Fibroblast of skin of scalp (primary cell): ENCODE data around the gene CDKN1A. TPM values are rescaled to one million over a fixed set of nuclear protein-coding genes. Genes with fewer than 3 reads are reported as not detected.
A peak's percentile ranks its signal among the peaks of the same experiment; 100 is the strongest.
"Not testable (repeated sequence)": the region's sequence is repeated elsewhere in the genome, so short reads cannot be mapped to it uniquely, and the experiment has no call there.

ENCODE experiments used
- DNase-seq: peaks from one replicate; pipeline ENCODE4 v3.0.0-alpha.2; 2013
- polyA plus RNA-seq, 2 experiments: library from polyadenylated mRNA; unstranded; fragments of 120-200 nt; gene quantifications; one replicate each; pipeline ENCODE4 v1.2.1, GENCODE V29; 2013; ENCODE audit not compliant: insufficient read length in 2 of 2

Gene CDKN1A
- polyA plus RNA-seq (2013, experiment 1 of 2; ENCODE audit: insufficient read length): 201 TPM
- 199 TPM for polyA plus RNA-seq (2013, experiment 2 of 2; ENCODE audit: insufficient read length)

DNA sequence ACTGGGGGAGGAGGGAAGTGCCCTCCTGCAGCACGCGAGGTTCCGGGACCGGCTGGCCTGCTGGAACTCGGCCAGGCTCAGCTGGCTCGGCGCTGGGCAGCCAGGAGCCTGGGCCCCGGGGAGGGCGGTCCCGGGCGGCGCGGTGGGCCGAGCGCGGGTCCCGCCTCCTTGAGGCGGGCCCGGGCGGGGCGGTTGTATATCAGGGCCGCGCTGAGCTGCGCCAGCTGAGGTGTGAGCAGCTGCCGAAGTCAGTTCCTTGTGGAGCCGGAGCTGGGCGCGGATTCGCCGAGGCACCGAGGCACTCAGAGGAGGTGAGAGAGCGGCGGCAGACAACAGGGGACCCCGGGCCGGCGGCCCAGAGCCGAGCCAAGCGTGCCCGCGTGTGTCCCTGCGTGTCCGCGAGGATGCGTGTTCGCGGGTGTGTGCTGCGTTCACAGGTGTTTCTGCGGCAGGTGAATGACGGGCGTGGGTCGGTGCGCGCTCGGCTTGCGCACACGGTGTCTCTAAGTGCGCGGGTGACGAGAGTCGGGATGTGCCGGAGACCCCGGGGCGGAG lies at the start of gene CDKN1A:
Gene CDKN1A, plus strand, starts transcription at position 227 of the 555 bp plus-strand sequence. CDS start 5,388 bp downstream, outside the sequence.
- DNase-seq: peak; percentile 91

DNA sequence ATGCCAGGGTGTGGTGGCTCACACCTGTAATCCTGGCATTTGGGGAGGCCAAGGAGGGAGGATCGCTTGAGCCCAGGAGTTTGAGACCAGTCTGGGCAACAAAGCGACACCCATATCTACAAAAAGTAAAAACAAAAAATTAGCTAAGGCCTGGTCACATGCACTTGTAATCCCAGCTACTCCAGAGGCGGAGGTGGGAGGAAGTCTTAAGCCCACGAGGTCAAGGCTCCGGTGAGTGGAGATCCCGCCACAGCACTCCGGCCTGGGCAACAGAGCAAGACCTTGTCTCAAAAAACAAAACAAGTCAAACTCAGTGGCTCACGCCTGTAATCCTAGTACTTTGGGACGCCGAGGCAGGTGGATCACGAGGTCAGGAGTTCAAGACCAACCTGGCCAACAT lies 48.7 kb upstream of the CDKN1A start:
- DNase-seq: no peak

DNA sequence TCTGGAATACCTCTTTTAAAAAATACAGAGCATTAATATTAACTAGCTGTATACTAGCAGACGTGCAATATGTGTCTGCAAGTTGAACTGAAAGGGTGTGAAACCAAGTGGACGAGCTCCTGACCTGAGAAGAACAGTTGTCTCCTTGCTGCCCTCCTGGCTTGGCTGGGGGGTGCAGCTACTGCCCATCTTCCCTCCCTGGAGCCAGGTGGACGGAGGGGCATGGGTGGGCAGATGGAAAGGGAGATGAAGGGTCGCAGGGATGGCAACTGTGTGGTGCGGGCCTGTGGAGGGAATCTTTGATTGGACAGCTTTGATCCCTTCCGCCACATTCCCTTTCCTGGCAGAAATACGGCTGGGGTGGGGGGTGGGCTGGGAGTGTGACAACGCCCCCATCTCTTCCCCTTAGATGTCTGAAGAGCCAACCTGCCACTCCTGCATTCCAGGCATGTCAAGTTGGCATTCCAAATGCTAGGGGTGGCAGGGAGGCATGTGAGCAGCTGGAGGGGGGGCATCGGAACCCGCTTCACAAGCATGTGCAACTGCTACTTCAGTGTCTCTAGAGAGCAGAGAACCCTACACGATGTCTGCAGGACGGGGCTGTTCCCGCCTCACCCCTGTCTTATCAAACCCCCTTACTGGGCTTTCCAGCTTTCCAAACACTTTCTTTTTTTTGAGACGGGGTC lies 47.0 kb upstream of the CDKN1A start:
- DNase-seq: no peak

DNA sequence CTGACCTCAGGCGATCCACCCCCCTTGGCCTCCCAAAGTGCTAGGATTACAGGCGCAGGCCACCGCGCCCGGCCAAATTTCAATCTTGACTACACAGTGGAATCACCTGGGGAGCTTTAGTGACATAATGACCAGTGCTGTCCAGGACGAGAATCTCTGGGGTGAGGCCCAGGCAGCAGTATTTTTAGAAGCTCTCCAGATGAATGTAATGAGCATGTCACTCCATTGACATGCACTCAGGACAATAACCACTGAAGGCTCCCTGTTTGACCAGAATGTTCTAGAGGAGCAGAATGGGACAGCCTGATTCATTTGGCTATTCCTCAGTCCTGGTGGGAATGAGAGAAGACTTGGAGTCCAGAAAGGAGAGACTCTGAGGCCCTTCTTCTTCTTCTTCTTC lies 45.1 kb upstream of the CDKN1A start:
- DNase-seq: no peak

DNA sequence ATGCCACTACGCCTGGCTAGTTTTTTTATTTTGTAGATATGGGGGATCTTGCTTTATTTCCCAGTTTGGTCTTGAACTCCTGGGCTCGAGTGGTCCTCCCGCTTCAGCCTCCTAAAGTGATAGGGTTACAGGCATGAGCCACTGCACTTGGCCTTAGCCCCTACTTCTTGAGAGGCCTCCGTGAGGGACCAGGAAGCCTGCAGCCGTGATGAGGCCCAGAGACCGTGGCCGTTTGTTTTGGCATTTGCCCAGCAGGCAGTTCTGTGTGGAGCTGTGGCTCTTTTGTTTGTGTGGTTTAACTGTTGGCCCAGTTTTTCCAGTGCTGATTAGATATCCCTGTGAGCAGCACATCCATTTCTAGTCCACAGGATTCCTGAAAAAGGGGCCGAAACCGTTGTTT lies 44.6 kb upstream of the CDKN1A start:
- DNase-seq: peak; percentile 86

DNA sequence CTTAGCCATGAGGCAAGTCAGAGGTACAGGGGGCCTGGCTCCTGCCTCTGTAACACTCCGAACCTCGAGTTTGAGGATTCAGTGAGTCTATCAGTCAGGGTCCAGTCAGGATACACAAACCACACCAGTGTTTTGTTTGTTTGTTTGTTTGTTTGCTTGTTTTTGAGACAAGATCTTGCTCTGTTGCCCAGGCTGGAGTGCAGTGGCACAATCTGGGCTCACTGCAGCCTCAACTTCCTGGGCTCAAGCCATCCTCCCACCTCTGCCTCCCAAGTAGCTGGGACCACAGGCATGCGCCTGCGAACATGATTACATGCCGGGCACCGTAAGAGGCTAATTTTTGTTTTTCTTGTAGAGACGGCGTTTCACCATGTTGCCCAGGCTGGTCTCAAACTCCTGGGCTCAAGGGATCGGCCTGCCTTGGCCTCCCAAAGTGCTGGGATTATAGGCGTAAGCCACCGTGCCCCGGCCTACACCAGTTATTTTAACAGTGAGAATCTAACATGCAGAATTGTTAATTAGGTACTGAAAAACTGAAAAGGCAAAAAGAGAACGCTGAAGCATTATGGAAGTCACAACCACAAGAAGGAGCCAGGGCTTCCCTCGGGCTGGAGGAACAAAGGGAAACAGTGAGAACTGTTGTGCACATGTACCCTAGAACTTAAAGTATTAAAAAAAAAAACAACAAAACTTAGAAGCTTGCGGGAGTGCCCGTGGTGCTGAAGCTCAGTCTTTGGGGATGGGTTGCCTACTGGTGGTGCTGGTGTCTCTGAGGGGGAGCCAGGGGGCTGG lies 44.0 kb upstream of the CDKN1A start:
- no peak for DNase-seq

DNA sequence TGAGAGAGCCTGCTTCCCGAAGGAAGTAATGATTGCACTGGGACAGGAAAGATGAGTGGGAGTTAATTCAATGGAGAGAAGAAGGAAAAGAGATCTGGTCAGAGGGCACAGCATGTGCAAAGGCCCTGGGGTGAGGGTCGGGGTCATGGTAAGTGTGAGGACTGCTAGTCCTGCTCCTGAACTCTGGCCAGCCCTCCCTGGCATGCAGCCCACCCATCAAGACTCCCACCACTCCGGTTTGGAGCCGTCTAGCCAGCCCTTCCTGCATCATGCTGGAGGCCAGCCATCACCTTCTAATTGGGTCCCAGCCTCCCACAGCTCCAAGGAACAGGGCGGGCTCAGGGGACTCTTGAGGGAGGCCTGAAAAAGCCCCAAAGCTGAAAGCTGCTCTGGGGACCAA lies 42.2 kb upstream of the CDKN1A start:
- no peak for DNase-seq

DNA sequence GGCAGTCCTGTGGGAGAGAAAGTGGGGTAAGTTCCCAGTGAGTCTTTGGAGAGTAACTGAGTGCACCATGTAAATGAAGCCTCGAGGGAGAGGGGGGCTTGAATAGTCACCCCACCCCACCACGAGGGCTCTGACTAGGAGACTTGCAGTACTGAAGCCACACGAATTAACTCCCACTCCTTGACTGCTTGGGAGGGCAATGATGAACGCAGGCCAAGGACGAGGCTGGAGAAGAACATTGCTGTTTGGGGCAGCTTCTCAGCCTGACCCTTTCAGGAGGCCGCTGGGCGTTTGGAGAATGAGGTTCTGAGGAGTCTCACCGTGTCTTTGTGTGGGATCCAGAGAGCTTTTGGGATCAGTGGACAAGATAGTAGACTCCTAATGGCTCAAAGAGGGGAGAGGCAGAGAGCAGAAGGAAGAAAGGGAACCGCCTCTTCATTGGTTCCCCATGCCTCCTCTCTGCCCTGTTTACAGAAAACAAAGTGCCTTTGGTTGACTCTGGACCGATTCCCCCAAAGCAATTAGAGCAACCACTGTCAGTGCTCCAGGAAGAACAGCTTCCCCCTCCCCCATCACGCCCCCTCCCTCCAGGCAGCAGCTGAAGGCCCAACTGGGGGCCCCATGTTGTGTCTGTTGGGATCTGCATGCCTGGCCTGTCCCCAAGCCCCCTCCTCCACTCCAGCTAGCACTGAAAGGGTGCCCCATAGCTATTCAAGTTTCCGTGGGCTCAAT lies 41.7 kb upstream of the CDKN1A start:
- no peak for DNase-seq

DNA sequence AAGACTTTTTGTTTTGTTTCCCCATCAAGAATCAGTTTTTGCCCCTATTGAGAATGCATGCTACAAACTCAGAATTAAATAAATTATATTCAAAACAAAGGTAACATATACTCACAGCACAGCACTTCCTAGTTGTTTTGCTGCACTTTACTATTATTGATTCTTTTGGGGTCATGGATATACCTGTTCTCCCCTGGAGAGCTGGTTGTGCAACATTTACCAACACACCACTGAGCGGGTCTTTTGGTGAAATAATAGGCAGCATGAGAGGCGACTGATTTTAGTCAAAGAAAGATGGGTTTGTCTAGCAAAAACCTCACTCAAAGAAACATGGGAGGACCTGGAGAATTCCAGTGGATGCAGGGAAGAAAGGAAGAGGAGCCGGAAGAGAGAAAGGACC lies 39.9 kb upstream of the CDKN1A start:
- DNase-seq: no peak

DNA sequence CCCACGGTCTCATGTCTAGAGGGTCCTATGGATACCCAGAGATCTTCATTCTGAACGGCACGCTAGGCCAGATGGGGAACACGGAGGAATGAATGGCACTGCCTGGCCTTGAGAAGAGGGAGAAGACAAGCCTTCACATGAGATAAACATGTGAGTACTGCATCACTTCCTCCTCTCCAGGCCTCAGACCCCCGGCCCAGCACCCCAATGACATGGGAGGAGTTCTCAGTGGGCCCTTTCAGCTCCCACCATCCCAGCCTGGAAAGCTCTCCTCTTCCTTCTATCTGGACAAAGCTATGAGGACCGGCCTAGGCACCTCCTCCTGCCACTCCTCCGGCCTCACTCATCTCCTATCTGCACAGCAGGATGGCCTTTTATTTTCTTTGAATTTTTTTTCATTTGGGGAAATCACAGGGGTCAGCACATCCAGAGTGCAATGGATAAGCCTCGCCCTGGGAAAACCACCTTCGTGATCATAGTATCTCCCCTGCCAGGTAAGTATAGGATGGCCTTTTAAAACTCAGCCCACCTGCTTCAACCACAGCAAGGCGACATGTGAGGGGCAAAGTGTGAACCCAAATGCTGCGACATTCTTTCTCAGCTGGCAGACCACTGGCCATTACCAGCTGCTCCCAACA lies 39.2 kb upstream of the CDKN1A start:
- no peak for DNase-seq

DNA sequence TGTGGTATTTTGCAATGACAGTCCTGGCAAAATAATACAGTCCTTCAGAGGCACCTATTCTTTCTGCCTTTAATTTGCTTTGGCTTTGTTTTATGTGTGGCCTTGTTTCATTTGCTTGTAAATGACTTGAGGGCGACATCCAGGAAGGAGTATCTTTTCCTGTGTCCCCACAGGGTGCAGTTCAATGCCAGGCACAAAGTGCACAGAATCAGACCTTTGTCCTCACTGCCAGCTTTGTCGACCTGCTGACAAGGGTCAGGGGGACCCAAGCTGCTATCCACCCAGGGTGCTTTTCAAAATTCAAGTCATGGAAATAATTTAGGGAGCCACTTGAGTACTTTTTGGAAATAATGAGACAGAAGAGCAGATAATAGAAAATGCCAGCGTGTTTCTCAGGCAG lies 37.0 kb upstream of the CDKN1A start:
- DNase-seq: no peak

DNA sequence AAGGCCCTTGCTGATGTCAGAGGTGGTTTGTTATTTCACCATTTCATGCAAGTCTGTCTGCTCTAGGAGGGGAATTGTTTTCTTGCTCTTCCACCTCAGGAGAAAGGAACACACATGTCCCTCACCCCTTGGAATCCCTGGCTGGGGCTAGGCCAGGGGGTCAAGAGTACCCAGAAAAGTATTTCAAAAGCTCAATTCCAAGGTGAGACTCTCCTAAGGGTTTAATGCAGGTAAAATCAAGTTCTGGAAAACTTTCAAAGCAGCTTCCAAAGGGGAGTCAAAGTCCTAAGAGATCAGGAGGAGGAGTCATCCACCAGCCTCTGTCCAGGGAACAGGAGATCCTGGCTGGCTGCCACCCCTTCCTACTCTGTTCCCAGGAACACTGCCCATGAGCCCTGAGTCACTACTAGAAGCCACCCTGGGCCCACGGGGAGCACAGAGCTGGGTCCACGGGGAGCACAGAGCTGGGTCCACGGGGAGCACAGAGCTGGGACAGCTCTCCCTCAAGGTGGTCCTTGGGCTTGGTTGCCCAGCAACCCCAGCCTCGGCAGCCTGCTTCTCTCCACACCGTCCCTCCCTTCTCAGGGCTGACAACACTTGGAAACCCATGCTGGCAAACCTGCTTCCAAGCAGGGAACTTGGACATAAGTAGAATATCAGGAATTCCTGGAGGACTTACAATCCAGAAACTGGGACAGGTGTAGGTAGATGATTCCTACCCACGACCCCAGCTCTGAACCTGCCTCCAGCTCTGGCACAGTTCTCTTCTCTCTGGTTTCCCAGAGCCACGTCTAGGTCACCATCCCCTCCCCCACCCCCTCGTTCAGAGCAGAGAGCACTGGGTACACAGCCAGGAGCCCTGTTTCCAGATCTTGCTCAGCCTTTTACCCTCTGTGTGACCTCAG lies 35.3 kb upstream of the CDKN1A start:
- DNase-seq: peak; percentile 82

DNA sequence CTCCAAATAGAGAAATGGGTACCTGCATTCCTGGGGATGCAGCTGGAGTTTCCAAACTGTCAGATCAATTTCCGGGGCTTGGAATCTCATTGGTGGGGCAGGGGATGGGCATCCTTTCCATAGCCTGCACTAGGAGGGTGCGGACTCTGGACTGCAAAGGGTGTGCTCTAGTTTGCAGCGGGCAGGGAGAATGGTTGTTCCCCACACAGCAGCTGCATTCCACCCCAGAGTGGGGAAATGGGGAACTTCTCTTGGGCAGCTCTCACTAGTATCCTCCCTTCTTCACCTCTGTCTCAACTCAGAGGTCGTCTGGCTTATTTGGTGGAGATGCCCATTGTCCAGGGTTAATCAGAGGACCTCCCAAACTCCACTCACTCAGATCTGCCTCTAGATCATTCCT lies 34.5 kb upstream of the CDKN1A start:
- DNase-seq: no peak

DNA sequence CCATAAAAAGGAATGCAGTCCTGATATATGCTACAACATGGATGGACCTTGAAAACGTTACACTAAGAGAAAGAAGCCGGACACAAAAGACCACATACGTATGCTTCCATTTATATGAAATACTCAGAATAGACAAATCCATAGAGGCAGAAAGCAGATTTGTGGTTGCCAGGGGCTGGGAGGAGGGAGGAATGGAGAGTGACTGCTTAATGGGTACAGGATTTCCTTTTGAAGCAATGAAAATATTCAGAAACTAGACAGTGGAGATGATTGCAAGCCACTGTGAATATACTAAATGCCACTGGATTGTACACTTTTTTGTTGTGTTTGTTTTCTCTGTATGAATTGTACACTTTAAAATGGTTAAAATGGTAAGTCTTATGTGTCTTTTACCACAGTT lies 29.4 kb upstream of the CDKN1A start:
- DNase-seq: no peak

DNA sequence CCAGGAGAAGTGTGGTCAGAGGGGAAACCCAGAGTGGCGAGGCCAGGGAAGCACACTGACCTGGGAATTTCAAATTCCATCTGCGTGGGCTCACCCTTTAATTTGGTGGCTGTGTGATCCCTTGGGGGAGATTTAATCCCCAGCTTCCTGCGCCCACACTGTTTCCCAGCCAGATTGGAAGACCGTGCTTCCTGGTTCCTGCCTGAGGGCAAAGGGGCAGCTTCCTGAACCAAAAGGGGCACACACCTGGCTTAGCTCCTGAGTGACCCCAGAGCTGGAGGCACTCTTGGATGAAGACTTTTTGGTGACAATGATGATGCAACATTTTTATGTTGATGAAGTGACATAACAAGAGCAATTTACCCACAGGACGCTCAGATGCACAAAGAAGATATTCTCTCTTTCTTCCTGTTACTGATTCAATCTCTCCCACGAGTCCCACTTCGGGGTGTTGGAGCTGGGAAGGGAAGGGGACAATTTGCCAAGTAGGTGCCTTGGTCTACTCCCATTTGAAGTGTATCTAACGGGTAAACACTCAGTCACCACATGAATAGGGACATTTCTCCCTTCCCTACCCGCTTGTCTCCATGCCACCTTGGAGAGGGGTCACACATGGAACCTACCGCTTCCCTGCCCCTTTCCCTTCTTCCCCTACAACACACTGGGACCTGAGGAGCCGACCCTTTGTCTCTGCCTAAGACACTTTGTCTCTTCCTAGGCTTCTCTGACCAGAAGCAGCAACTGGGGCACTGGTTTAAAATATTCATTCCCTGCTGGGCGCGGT lies 28.6 kb upstream of the CDKN1A start:
- DNase-seq: no peak

DNA sequence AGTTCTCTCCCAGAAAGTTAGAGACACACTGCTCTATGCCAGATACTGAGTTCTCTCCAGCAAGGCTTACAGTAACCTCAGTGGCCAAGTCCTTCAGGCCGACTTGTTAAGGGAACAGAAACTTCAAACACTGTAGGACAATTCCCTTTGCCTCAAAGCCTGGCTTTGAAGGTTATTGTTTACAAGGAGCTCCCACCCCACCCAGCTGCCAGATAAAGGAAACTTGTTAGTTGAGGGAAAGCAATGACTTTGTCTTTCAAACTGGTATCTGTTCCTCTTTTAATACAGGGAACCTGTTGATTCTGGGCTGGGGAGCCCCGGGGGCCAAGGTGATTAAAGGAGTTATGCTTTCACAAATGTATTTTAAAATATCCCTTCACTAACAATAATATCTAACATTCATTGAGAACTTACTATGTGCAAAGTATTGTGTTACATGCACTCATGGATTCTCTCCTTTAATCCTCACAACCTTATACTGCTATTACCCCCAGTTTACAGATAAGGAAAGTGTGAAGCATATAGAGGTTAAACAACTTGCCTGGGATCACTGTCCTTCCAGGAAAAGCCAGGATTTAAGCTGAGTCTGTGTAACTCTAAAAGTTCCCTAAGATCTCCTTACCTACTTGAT lies 27.6 kb upstream of the CDKN1A start:
- DNase-seq: no peak

DNA sequence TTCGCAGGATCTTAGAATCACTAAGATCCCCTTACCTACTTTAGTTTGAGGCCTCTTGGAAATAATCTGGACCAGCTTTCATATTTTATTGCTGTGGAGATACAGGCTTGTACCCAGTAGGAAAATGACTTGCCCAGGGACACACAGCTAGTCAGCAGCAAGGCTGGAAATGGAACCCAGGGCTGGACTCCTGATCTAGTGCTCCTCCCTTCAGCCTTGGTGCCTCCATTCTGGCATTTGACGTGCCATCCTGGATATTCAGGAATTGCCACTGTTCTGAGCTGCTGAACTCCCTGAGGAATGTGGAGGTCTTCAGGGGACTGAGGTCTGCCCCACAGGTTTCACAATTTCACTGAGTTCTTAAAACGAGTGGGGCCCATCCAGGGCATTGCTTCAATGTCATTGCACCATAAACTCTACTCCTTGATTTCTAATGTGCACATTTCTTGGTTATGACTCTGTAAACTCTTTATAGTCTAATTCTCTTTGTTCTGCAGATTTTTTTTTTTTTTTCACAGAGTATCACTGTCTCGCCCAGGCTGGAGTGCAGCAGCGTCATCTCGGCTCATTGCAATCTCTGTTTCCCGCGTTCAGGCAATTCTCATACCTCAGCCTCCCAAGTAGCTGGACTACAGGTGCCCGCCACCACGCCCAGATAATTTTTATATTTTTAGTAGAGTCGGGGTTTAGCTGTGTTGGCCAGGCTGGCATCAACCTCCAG lies 26.7 kb upstream of the CDKN1A start:
- no peak for DNase-seq

DNA sequence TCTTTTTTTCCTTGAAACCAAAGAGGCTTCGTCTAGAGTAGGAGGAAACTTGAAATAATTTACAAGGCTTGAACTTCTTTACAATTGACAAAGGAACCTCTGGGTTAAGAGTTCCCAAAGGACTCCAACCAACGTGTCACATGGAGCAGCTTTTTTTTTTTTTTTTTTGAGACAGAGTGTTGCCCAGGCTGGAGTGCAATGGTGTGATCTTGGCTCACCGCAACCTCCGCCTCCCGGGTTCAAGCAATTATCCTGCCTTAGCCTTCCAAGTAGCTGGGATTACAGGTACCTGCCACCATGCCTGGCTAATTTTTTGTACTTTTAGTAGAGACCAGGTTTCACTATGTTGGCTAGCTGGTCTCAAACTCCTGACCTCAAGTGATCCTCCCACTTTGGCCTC lies 24.0 kb upstream of the CDKN1A start:
- DNase-seq: not testable (repeated sequence)

DNA sequence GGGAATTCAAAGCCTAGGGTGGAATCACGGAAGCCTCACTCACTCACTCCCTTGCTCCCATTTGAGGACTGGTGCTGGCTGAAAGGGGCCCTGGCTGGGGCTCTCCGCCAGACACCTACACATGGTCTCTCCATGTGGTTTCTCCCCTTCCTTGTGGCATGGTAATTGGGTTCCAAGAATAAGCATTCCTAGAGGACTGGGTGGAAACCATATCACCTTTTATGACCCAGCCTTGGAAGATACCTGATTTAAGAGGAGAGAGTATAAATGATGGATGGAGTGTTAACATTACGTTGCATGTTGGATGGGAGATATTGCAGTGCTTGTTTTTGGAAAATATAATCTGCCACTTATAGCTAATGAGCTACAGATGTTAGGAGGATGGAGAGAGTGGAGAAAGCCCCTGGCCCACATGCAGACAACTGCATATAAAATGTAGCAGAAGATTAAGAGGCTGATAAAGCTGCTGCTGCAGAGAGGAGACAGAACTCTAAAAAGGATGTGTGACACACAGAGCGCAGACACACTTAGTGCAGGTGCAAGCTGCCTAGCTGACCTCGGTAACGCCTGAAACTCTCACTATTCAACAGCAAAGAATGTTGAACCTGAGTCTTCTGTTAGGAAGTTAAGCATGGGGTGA lies 23.3 kb upstream of the CDKN1A start:
- DNase-seq: no peak
